ENCODE data around the gene TMEM176A.

- TF ChIP-seq FOXM1 (IDR thresholded peaks at IDR 0.05; ENCODE audit: borderline replicate concordance) = no peak
- TF ChIP-seq ZNF384 (IDR thresholded peaks at IDR 0.05) = no peak
- no peak for TF ChIP-seq SP1 (IDR thresholded peaks at IDR 0.05)
- TF ChIP-seq ARNT (IDR thresholded peaks at IDR 0.05) = no peak
Observed at GRCh38 chr7:150830937-150831336, 30.4 kb downstream of the TMEM176A start.
